OCI-LY7 (cell line): ENCODE results near the gene EARS2. TPM values are rescaled to one million over a fixed set of nuclear protein-coding genes. Genes with fewer than 3 reads are reported as not detected.

Experiments used
- BruUV-seq: library from RNA; stranded (reverse); fragments of 400-500 nt; replicated peaks from 2 replicates; lab custom pipeline; 2021; lab: Mats Ljungman, UMichigan
- CTCF ChIA-PET: fragments of 300-600 bp; sonication (Branson Sonifier 250); formaldehyde crosslinking; loops from one replicate; lab custom pipeline; 2022; ENCODE audit warnings: antibody characterized with exemption; ENCODE audit not compliant: unreplicated experiment; lab: Charles Lee
- POLR2A ChIA-PET: fragments of 300-600 bp; sonication (Branson Sonifier 250); formaldehyde crosslinking; loops from one replicate; lab custom pipeline; 2022; ENCODE audit warnings: antibody characterized with exemption; lab: Charles Lee
- DNase-seq: peaks from one replicate; pipeline ENCODE4 v3.0.0-alpha.2; 2015; ENCODE audit warnings: low spot score
- H2AFZ ChIP-seq: fragments of 200-600 bp; sonication (generic), shearing (Covaris generic); 2 replicates; pipeline ENCODE4 v1.6.1; 2014; ENCODE audit warnings: mild to moderate bottlenecking, antibody characterized with exemption, low read length, moderate library complexity
- H3K27ac ChIP-seq: fragments of 200-600 bp; sonication (generic); 2 replicates; pipeline ENCODE4 v1.5.1; 2014; ENCODE audit warnings: mixed run types, low read depth, mild to moderate bottlenecking, moderate library complexity, low read length, inconsistent platforms; ENCODE audit not compliant: poor library complexity, severe bottlenecking
- H3K36me3 ChIP-seq: fragments of 200-600 bp; sonication (generic); 2 replicates; pipeline ENCODE4 v1.6.1; 2014; ENCODE audit warnings: mild to moderate bottlenecking, antibody characterized with exemption, low read length, moderate library complexity, mixed read lengths; ENCODE audit not compliant: insufficient read depth
- H3K4me1 ChIP-seq: fragments of 200-600 bp; sonication (generic); 2 replicates; pipeline ENCODE4 v1.5.1; 2014; ENCODE audit warnings: mild to moderate bottlenecking, low read length; ENCODE audit not compliant: insufficient read depth, poor library complexity, severe bottlenecking
- H3K4me2 ChIP-seq: fragments of 200-600 bp; sonication (generic); 2 replicates; pipeline ENCODE4 v1.6.1; 2014; ENCODE audit warnings: mild to moderate bottlenecking, low read length
- H3K4me3 ChIP-seq: fragments of 200-600 bp; sonication (generic); 2 replicates; pipeline ENCODE4 v1.5.1; 2014; ENCODE audit warnings: mild to moderate bottlenecking, low read depth, low read length; ENCODE audit not compliant: poor library complexity, severe bottlenecking
- H3K79me2 ChIP-seq: fragments of 200-600 bp; sonication (generic); 2 replicates; pipeline ENCODE4 v1.6.1; 2016; ENCODE audit warnings: low read depth, mild to moderate bottlenecking, low read length, moderate library complexity, mixed read lengths; ENCODE audit not compliant: insufficient read depth
- H3K9me2 ChIP-seq: fragments of 200-600 bp; sonication (generic); 2 replicates; pipeline ENCODE4 v1.6.1; 2016; ENCODE audit warnings: mild to moderate bottlenecking, low read length, mixed read lengths; ENCODE audit not compliant: insufficient read depth
- H3K9me3 ChIP-seq: fragments of 200-600 bp; sonication (generic); 2 replicates; pipeline ENCODE4 v1.6.1; 2014; ENCODE audit warnings: mild to moderate bottlenecking, mixed run types, low read length, mixed read lengths
- H4K20me1 ChIP-seq: fragments of 200-600 bp; sonication (generic); 2 replicates; pipeline ENCODE4 v1.6.1; 2014; ENCODE audit warnings: mild to moderate bottlenecking, antibody characterized with exemption, low read length, moderate library complexity, mixed read lengths; ENCODE audit not compliant: insufficient read depth
- CTCF ChIP-seq: fragments of 200-600 bp; sonication (generic); conservative IDR thresholded peaks from 2 replicates; pipeline ENCODE4 v1.5.1; 2014; ENCODE audit warnings: mild to moderate bottlenecking, antibody characterized with exemption, low read length, moderate library complexity, mixed read lengths
- EZH2phosphoT487 ChIP-seq: fragments of 200-600 bp; sonication (generic); IDR thresholded peaks from 2 replicates; pipeline ENCODE4 v1.6.1; 2018; ENCODE audit warnings: low read depth, borderline replicate concordance, mild to moderate bottlenecking, mixed run types, antibody characterized with exemption, low read length, moderate library complexity, mixed read lengths
- intact Hi-C: fragments of 100-400 bp; cut with micrococcal nuclease; formaldehyde crosslinking; loops from one replicate; pipeline ENCODE4 v1.10.0; 2022; ENCODE audit not compliant: unreplicated experiment
- total RNA-seq, 2 experiments: library from RNA; depleted of rRNA in 1 of 2; stranded (reverse); fragments of >200 nt in 1 of 2; shearing (Covaris generic) in 1 of 2; gene quantifications; 2 replicates each; pipeline ENCODE4 v1.2.3, GENCODE V29; 2014 to 2022

EARS2 gene
- total RNA-seq, 2 experiments from 2014 or later = 38.5 to 42.1 TPM

- BruUV-seq = no TSS peak
- Histone ChIP-seq H2AFZ (no peak overlapping the region), H3K36me3 (peaks cover 64% of the 10 kb centered on the region), H3K79me2 (peaks cover 71% of the 10 kb centered on the region), H4K20me1 (peaks cover 49% of the 10 kb centered on the region), H3K9me3 (peaks cover 4% of the 10 kb centered on the region; the same call in 1 of the 2 replicates), H3K4me2 (peak overlapping the region; percentile 97), H3K4me1 (peaks cover 62% of the 10 kb centered on the region), H3K27ac (peak overlapping the region; percentile 91), H3K4me3 (peak overlapping the region; percentile 99), H3K9me2 (no peaks in the 10 kb centered on the region)
- CTCF ChIA-PET = no interaction called here
- DNase-seq = peak; percentile 47
- TF ChIP-seq CTCF (no peak), EZH2phosphoT487 (no peak)
- POLR2A ChIA-PET = interaction anchor here (0.7 to 3.2 kb wide), 9 partner anchors 10 to 1592 kb away, joined by 3 to 12 read pairs (median 3); partner anchors contain the start of genes EARS2, NDUFAB1 and UBFD1
- intact Hi-C loops = no loop called here
Measured at GRCh38 chr16:23508589-23509440, 48.3 kb downstream of the EARS2 start.

- TF ChIP-seq EZH2phosphoT487 = no peak
- TF ChIP-seq CTCF = no peak
- no peak overlapping the region for H2AFZ ChIP-seq
- peaks cover 67% of the 10 kb centered on the region for H4K20me1 ChIP-seq
- no peaks in the 10 kb centered on the region for H3K9me2 ChIP-seq
- peak overlapping the region; percentile 99 for H3K4me3 ChIP-seq
- no TSS peak for BruUV-seq
- peaks cover 81% of the 10 kb centered on the region for H3K36me3 ChIP-seq
- peak overlapping the region; percentile 91 for H3K27ac ChIP-seq
- peaks cover 64% of the 10 kb centered on the region for H3K4me1 ChIP-seq
- peaks cover 4% of the 10 kb centered on the region; the same call in 1 of the 2 replicates for H3K9me3 ChIP-seq
- CTCF ChIA-PET = interaction anchor here (0.5 to 1.4 kb wide), 5 partner anchors 17 to 1571 kb away, joined by 3 to 4 read pairs (median 4); no protein-coding TSS in a partner anchor
- intact Hi-C loops = loop anchor here (2.0 kb wide), 2 partner anchors 50 to 90 kb away; partner anchors contain the start of genes EARS2, NDUFAB1 and UBFD1
- POLR2A ChIA-PET = interaction anchor here (0.6 to 3.2 kb wide), 6 partner anchors 11 to 117 kb away, joined by 3 to 31 read pairs (median 10); no protein-coding TSS in a partner anchor
- H3K79me2 ChIP-seq = peaks cover 93% of the 10 kb centered on the region
- H3K4me2 ChIP-seq = peak overlapping the region; percentile 97
- DNase-seq = peak; percentile 85
Measured at GRCh38 chr16:23506606-23506994, 50.5 kb downstream of the EARS2 start.
